GM15510 (cell line): Measurements from ENCODE around the gene NFAM1.

Experiments used
- POLR2A ChIP-seq: IDR thresholded peaks from 3 replicates; pipeline ENCODE4 v1.6.1; 2011; ENCODE audit warnings: borderline replicate concordance; ENCODE audit not compliant: insufficient read length; ENCODE audit errors: extremely low read depth

The NFAM1 gene

DNA sequence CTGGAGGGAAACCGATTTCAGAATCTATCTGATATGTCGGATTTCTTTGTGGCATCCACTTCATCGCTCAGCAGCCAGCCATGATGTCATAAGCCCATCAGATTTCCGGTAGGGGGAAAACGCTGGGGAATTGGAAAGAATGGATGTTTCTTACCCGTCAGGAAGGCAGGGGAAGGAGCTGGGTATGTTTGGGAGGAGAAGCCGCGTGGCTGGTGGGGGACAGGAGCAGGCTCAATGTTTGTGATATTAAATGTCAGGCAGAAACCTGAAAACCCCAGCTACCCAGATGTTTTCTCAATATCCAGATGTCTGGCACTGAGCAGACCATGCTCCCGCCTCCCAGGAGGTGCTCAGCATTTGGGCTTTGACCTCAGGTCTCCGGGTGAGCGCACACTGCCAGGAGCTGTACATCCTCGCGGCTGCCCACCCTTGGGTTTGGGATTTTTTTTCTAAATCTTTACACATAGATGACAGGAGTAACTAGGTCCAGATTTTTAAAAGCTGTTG, 67.5 kb downstream of the NFAM1 start:
- TF ChIP-seq POLR2A, result no peak

GRCh38 chr22:42363892-42364291, 68.3 kb downstream of the NFAM1 start:
- TF ChIP-seq POLR2A, result no peak

GRCh38 chr22:42361523-42361922, 70.7 kb downstream of the NFAM1 start:
- no peak for TF ChIP-seq POLR2A

DNA sequence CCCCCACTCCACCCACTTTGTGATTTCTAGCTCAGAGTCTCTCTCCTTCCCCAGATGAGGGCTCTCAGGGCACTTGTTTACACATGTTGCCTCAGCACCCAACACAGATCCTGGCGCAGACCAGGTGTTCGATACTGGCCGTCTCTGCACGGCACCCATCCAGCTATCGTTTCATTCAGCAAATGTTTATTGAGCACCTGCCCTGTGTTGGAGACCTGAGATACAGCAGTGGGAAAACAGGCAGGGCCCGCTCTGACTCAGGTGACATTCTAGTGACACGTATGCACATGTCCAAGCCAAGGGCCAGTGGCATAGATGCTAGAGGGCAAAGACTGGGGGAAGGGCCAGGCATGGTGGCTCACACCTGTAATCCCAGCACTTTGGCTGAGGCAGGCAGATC, 71.9 kb downstream of the NFAM1 start:
- TF ChIP-seq POLR2A, result no peak

DNA sequence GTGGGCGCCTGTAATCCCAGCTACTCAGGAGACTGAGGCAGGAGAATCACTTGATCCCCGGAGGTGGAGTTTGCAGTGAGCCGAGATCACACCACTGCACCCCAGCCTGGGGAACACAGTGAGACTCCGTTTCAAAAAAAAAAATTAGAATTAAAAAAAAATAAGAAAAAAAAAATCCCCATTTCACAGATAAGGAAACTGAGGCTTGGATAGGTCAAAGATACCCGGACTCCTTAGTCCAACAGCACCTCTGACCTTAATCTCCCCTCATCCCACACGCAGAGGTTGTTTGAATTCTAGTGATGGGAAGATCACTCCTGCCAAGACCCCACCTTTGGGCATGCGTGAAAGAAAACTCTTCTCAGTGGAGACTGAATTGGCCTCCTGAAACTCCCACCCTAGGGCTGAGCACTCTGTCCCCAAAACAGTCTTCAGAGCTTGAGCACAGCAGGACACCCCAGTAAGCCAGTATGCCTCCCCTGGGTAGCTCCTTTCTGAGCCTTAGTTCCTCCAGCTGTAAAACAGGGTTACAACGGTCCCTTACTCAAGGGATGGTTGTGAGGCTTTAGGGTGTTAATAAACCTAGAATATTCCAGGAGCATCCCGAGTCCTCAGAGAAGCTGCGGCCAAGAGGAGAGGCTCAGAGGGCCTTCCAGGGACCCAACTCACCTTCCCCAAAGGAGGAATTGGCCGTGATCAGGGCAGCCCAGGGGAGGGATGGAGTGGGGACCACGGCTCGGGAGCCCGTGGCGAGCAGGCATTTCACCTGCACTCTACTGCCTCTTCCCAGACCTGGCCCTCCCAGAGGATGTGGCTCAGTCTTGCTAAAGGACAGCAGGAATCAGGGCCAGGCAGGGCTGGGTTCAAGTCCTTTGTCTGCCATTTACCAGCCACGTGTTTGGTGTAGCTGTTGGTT, 73.3 kb downstream of the NFAM1 start:
- TF ChIP-seq POLR2A, result no peak

- TF ChIP-seq POLR2A, result no peak
These were observed 74.4 kb downstream of the NFAM1 start for GRCh38 chr22:42357634-42358296.

DNA sequence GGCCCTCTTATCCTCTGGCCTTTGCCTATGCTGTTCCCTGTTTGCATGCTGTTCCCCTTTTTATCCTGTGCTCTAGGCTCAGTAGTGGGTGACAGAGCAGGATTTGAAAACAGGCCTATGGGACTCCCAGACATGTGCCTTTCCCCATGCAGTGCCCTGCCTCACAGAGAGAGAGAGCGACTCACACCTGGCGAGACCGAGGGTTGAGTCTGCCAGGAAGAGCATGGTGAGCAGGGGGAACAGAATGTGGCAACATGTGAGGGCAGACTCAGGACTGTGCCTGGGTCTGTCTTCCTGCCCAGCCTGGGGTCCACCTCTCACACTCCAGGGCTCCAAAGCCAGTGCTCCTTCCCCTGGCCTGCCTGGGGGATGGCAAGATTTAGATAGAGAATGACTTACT, 75.0 kb downstream of the NFAM1 start:
- no peak for TF ChIP-seq POLR2A

GRCh38 chr22:42356533-42356932, 75.7 kb downstream of the NFAM1 start:
- TF ChIP-seq POLR2A, result no peak

DNA sequence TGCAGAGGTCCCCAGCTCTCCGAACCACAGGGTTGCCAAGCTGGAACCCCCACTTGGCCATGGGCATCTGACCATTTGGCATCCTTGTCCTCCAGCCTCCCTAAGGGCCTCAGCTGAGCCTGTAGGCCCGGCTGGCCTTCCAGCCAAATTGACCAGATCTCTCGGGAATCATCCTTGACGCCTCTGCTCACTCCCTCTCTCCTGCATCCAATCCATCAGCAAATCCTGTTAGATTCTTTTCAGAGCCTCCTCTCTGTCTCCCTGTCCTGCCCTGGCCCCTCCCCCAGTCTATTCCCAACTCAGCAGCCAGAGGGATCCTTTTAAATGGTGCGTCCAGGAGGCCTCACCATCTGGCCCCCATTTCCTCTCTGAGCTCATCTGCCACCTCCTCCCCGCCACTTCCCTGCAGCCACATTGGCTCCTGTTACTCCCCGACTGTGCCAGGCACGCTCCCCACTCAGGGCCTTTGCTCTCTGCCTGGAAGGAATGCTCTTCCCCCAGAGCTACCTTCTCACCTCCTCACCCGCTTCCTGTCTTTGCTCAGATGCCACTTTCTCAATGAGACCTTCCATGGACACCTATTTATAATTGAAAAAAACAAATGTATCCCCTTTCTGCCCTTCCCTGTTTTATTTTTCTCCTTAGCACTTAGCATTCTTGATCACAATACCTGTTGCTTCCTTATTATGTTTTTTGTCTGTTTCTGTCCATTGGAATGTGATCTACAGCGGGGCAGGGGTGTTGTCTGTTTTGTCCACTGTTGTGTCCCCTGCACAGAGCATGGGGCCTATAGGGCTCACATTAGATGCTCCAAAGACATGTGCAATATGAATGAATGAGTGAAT, 78.1 kb downstream of the NFAM1 start:
- TF ChIP-seq POLR2A, result no peak

DNA sequence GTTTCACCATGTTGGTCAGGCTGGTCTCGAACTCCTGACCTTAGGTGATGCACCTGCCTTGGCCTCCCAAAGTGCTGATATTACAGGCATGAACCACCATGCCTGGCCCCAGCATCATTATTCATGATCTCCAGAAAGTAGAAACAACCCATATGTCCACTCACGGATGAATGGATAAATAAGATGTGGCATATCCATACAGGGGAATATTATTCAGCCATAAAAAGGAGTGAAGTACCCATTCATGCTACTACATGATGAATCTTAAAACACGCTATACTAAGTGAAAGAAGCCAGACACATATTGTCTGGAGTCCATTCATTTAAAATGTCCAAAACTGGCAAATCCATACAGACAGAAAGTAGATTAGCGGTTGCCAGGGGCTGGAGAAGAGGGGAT, 81.8 kb downstream of the NFAM1 start:
- TF ChIP-seq POLR2A, result no peak

DNA sequence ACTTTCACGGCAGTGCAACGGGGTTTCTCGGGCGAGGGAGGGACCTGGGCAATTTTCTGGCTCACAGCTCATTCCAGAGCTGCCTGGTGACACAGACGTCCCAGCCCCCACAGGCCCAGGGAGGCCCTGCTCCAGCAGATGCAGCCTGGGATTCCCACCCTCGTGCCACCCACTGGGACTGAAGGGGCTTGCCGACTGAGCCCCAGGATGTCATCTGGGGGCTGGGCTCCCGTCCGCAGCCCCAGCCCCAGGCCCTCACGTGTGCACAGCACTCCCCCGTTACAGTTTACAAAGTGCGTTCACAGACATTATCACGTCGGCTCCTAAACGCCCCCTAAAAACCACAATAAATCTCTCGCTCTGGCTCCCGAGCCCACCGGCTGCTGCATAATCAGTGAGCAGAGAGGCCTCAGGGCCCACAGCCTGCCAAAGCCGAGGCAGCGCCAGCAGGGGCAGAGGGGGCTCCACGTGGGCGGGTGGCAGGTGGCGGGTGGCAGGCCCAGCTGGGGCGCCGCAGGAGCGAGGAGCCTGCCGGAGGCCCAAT, 84.8 kb downstream of the NFAM1 start:
- no peak for TF ChIP-seq POLR2A

- no peak for TF ChIP-seq POLR2A
These were observed 85.5 kb downstream of the NFAM1 start for GRCh38 chr22:42346722-42347121.

DNA sequence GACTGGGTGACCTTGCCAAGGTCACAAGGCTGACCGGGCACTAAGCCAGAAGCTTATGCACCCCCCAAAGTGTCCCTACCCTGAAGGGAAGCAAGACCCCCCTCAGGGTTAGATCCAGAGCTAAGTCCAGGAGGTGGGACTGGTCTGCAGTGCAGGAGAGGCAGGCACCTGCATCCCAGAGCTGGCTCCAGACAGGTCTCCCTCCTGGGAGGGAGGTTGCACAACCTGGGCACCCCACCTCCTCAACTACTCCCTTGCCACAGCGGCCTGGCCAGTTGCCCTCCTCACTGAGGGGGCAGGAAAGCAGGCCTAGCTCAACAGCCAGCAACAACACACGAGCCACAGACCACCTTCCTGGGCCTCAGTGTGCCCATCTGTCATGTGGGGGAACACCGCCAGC, 86.7 kb downstream of the NFAM1 start:
- no peak for TF ChIP-seq POLR2A

GRCh38 chr22:42344361-42344905, 87.8 kb downstream of the NFAM1 start:
- TF ChIP-seq POLR2A, result no peak
